Neural crest cell (in vitro differentiated cells): Measurements from ENCODE around the gene SOCS6. TPM values are rescaled to one million over a fixed set of nuclear protein-coding genes. Genes with fewer than 3 reads are reported as not detected.
"Not testable (repeated sequence)": the region's sequence is repeated elsewhere in the genome, so short reads cannot be mapped to it uniquely, and the experiment has no call there.

Source experiments
- DNase-seq: peaks from one replicate; pipeline ENCODE4 v3.0.0; 2021; ENCODE audit warnings: low read depth, mixed read lengths, low spot score
- H3K27ac Mint-ChIP-seq: one replicate; pipeline ENCODE4 v1.8.0; 2021; ENCODE audit warnings: mild to moderate bottlenecking, mixed read lengths; ENCODE audit not compliant: unreplicated experiment
- H3K27me3 Mint-ChIP-seq: 2 replicates; pipeline ENCODE4 v1.8.0; 2021; ENCODE audit warnings: low read depth, mild to moderate bottlenecking, mixed read lengths
- H3K36me3 Mint-ChIP-seq: 2 replicates; pipeline ENCODE4 v1.8.0; 2021; ENCODE audit warnings: low read depth, mild to moderate bottlenecking, mixed read lengths
- H3K4me1 Mint-ChIP-seq: 2 replicates; pipeline ENCODE4 v1.8.0; 2021; ENCODE audit warnings: mixed read lengths
- H3K4me3 Mint-ChIP-seq: one replicate; pipeline ENCODE4 v1.8.0; 2021; ENCODE audit warnings: mild to moderate bottlenecking, mixed read lengths
- H3K9me3 Mint-ChIP-seq: 2 replicates; pipeline ENCODE4 v1.8.0; 2021; ENCODE audit warnings: mixed read lengths
- CTCF ChIP-seq: fragments of 200-600 bp; sonication (generic); conservative IDR thresholded peaks from 2 replicates; pipeline ENCODE4 v1.5.0; 2021; ENCODE audit warnings: antibody characterized with exemption, mild to moderate bottlenecking
- total RNA-seq: library from RNA; stranded (reverse); gene quantifications from 2 replicates; pipeline ENCODE4 v1.2.1, GENCODE V29; 2021

Gene SOCS6
- total RNA-seq, 1 donor from 2014 or later = 28.9 TPM

GRCh38 chr18:70334728-70335329 lies 46.0 kb downstream of the SOCS6 start:
- no peak for TF ChIP-seq CTCF
- Mint-ChIP-seq H3K4me3 (no peak overlapping the region), H3K27ac (no peak overlapping the region)

GRCh38 chr18:70335892-70336726 lies 47.3 kb downstream of the SOCS6 start:
- Mint-ChIP-seq H3K36me3 (peaks cover 44% of the 10 kb centered on the region), H3K4me1 (peaks cover 13% of the 10 kb centered on the region)

More at GRCh38 chr18:70334728-70335329, 46.0 kb downstream of the SOCS6 start:
- Mint-ChIP-seq H3K27me3 (no peaks in the 10 kb centered on the region), H3K4me1 (peaks cover 13% of the 10 kb centered on the region), H3K36me3 (peaks cover 40% of the 10 kb centered on the region), H3K9me3 (peaks cover 7% of the 10 kb centered on the region)
- no peak for DNase-seq

GRCh38 chr18:70337139-70337972 lies 48.5 kb downstream of the SOCS6 start:
- Mint-ChIP-seq H3K27me3 (no peaks in the 10 kb centered on the region), H3K4me3 (no peak overlapping the region), H3K36me3 (peaks cover 43% of the 10 kb centered on the region), H3K27ac (no peak overlapping the region), H3K9me3 (peaks cover 7% of the 10 kb centered on the region), H3K4me1 (peaks cover 4% of the 10 kb centered on the region)
- DNase-seq = no peak
- TF ChIP-seq CTCF = no peak

More at GRCh38 chr18:70335892-70336726, 47.3 kb downstream of the SOCS6 start:
- TF ChIP-seq CTCF = no peak
- DNase-seq = no peak
- no peak overlapping the region for H3K4me3 Mint-ChIP-seq
- H3K9me3 Mint-ChIP-seq = peaks cover 7% of the 10 kb centered on the region
- no peaks in the 10 kb centered on the region for H3K27me3 Mint-ChIP-seq
- H3K27ac Mint-ChIP-seq = no peak overlapping the region

- TF ChIP-seq CTCF = no peak
- DNase-seq = no peak
- no peaks in the 10 kb centered on the region for H3K27me3 Mint-ChIP-seq
- peaks cover 4% of the 10 kb centered on the region for H3K4me1 Mint-ChIP-seq
- H3K36me3 Mint-ChIP-seq = peaks cover 38% of the 10 kb centered on the region
- no peak overlapping the region for H3K4me3 Mint-ChIP-seq
- H3K9me3 Mint-ChIP-seq = peaks cover 4% of the 10 kb centered on the region
- no peak overlapping the region for H3K27ac Mint-ChIP-seq
Measured at GRCh38 chr18:70338890-70339289, 50.0 kb downstream of the SOCS6 start.

- no peak for DNase-seq
- no peak overlapping the region for H3K4me3 Mint-ChIP-seq
- no peak overlapping the region for H3K27ac Mint-ChIP-seq
- peaks cover 4% of the 10 kb centered on the region for H3K4me1 Mint-ChIP-seq
- no peaks in the 10 kb centered on the region for H3K27me3 Mint-ChIP-seq
- TF ChIP-seq CTCF = no peak
- peaks cover 30% of the 10 kb centered on the region for H3K36me3 Mint-ChIP-seq
- H3K9me3 Mint-ChIP-seq = peaks cover 4% of the 10 kb centered on the region
Measured at GRCh38 chr18:70339915-70340314, 51.1 kb downstream of the SOCS6 start.

- H3K4me3 Mint-ChIP-seq, H3K27me3 Mint-ChIP-seq, H3K9me3 Mint-ChIP-seq, DNase-seq, H3K4me1 Mint-ChIP-seq, H3K27ac Mint-ChIP-seq: not testable (repeated sequence)
- H3K36me3 Mint-ChIP-seq = peaks cover 28% of the 10 kb centered on the region
Measured at GRCh38 chr18:70348481-70348880, 59.6 kb downstream of the SOCS6 start.
